Thoracic aorta (tissue), 2 donors: Measurements from ENCODE around the gene PFDN4. TPM values are rescaled to one million over a fixed set of nuclear protein-coding genes. Genes with fewer than 3 reads are reported as not detected.

Source experiments
- ATAC-seq: fragments of 150-250 bp; one replicate; pipeline ENCODE4 v1.8.0; 2017; ENCODE audit warnings: low read depth; ENCODE audit not compliant: insufficient number of reproducible peaks, low FRiP score
- DNase-seq: peaks from one replicate; pipeline ENCODE4 v3.0.0-alpha.2; 2020; ENCODE audit warnings: low spot score
- H3K27ac ChIP-seq, 2 donors: fragments of 200-600 bp; sonication (generic); 1 replicate in 1 of 2; 2 replicates in 1 of 2; pipeline ENCODE4 v1.5.1; 2016; ENCODE audit warnings: mild to moderate bottlenecking in 2 of 2, moderate library complexity in 2 of 2
- H3K27me3 ChIP-seq: fragments of 200-600 bp; sonication (generic); replicated peaks from 2 replicates; pipeline ENCODE4 v1.6.0; 2016; ENCODE audit warnings: mild to moderate bottlenecking; ENCODE audit not compliant: insufficient read depth
- H3K36me3 ChIP-seq: fragments of 200-600 bp; sonication (generic); one replicate; pipeline ENCODE4 v1.5.1; 2016
- H3K4me1 ChIP-seq, 2 donors: fragments of 200-600 bp; sonication (generic); 1 replicate in 1 of 2; 2 replicates in 1 of 2; pipeline versions ENCODE4 v1.5.1 to v1.6.0; 2016; ENCODE audit warnings: low read depth in 2 of 2, mild to moderate bottlenecking in 1 of 2; ENCODE audit not compliant: control insufficient read depth in 1 of 2
- H3K4me3 ChIP-seq: fragments of 200-600 bp; sonication (generic); 2 replicates; pipeline ENCODE4 v1.5.1; 2016; ENCODE audit warnings: mild to moderate bottlenecking
- H3K9me3 ChIP-seq: fragments of 200-600 bp; sonication (generic); 2 replicates; pipeline ENCODE4 v1.5.1; 2016
- CTCF ChIP-seq: fragments of 200-600 bp; sonication (generic); IDR thresholded peaks from one replicate; pipeline ENCODE4 v1.5.1; 2019; ENCODE audit warnings: antibody characterized with exemption
- total RNA-seq, 2 donors: library from RNA; depleted of rRNA; stranded (reverse); fragments of >200 nt; gene quantifications; one replicate each; pipeline versions ENCODE4 v1.1.0 to v1.2.3, GENCODE V29; 2016

The PFDN4 gene
- total RNA-seq, 2 donors from 2014 or later = 50.5 to 73.2 TPM

DNA sequence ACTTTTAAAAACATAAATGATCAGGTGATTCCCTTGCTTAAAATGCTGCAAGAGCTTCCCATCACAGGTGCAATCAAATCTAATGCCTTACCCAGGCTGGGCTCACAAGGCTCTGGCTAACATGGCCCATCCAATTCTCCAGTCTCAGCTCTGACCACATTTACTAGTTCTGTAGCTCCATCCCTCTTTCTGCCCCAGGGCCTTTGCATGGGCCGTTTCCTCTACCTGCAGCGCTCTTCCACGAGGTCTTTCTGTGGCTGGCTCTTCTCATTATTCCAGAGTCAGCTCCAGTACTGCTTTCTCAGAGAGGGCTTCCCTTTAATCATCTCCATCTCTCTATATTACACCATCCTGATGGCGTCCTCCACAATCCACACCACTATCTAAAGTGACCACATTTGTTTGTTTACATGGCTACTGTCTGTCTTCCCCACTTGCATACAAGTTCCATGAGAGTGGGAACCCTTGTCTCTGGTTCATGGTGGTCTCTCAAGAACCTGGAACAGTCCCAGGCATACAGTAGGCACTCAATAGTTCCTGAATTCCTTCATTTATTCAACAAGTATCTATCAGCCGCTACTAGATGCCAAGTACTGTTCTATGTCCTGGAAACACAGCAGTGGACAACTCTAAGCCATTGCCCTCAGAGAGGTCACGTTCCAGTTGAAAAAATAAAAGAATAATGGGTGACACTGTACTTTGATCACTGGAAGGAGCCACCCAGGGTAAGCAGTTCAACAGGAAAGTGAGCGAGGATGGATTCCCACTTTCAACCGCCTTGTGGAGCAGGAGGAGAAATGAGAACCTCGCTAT, 46.7 kb upstream of the PFDN4 start:
- Histone ChIP-seq H3K4me1 (no peaks in the 10 kb centered on the region), H3K9me3 (no peaks in the 10 kb centered on the region), H3K36me3 (no peaks in the 10 kb centered on the region), H3K27ac (no peak overlapping the region), H3K27me3 (no peaks in the 10 kb centered on the region), H3K4me3 (no peak overlapping the region)
- ATAC-seq (no peak), DNase-seq (no peak)
- no peak for TF ChIP-seq CTCF

GRCh38 chr20:54161821-54162149, 46.1 kb upstream of the PFDN4 start:
- Histone ChIP-seq H3K36me3 (no peaks in the 10 kb centered on the region), H3K27ac (no peak overlapping the region), H3K4me1 (no peaks in the 10 kb centered on the region), H3K4me3 (no peak overlapping the region), H3K9me3 (no peaks in the 10 kb centered on the region), H3K27me3 (no peaks in the 10 kb centered on the region)
- TF ChIP-seq CTCF = no peak
- ATAC-seq = no peak
- no peak for DNase-seq

DNA sequence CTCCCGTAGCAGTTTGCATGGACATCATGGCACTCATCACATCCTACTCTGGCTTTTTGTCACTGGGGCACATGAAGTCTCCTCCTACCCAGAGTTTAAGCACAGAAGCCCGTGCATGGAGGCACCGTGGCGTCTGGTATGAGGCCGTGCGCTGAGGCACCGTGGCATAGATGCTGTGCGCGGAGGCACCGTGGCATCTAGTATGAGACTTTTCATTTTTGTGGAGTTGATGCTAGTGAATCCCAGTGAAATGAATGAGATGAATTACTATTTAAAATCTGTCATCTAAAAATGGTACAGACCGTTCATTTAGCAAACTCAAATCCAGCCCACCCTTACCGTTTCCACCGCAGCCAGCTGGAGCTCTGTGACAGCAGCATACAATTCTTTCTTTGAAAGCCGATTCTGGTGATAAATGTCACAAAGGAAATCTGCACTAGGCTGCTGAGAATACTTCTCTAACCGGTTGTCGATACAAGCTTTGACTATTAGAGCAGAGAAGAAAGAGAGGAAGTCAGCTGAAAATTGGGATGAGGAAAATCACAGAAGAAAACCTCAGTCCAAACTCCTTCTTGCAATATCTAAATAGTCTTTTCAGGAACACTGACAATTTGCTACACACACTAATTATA, 45.4 kb upstream of the PFDN4 start:
- no peak for TF ChIP-seq CTCF
- Histone ChIP-seq H3K27ac (no peak overlapping the region), H3K27me3 (no peaks in the 10 kb centered on the region), H3K4me1 (no peaks in the 10 kb centered on the region), H3K9me3 (no peaks in the 10 kb centered on the region), H3K4me3 (no peak overlapping the region), H3K36me3 (no peaks in the 10 kb centered on the region)
- no peak for ATAC-seq
- no peak for DNase-seq

- no peak overlapping the region for H3K4me3 ChIP-seq
- no peaks in the 10 kb centered on the region for H3K36me3 ChIP-seq
- TF ChIP-seq CTCF = no peak
- H3K27ac ChIP-seq = no peak overlapping the region
- H3K27me3 ChIP-seq = no peaks in the 10 kb centered on the region
- ATAC-seq (no peak), DNase-seq (no peak)
- H3K9me3 ChIP-seq = no peaks in the 10 kb centered on the region
- no peaks in the 10 kb centered on the region for H3K4me1 ChIP-seq
Observed at GRCh38 chr20:54163402-54163801, 44.5 kb upstream of the PFDN4 start.

GRCh38 chr20:54165014-54165413, 42.9 kb upstream of the PFDN4 start:
- H3K27ac ChIP-seq = no peak overlapping the region
- no peaks in the 10 kb centered on the region for H3K4me1 ChIP-seq
- no peak for TF ChIP-seq CTCF
- no peaks in the 10 kb centered on the region for H3K27me3 ChIP-seq
- ATAC-seq (no peak), DNase-seq (no peak)
- no peak overlapping the region for H3K4me3 ChIP-seq
- no peaks in the 10 kb centered on the region for H3K9me3 ChIP-seq
- no peaks in the 10 kb centered on the region for H3K36me3 ChIP-seq
